Measurements from ENCODE around the gene MAPK12.

MAPK12 gene

GRCh38 chr22:50289942-50290630 is 28.6 kb upstream of the MAPK12 start:
- DNase-seq (ENCODE audit: low read depth): no peak
- TF ChIP-seq, protein P1, sequence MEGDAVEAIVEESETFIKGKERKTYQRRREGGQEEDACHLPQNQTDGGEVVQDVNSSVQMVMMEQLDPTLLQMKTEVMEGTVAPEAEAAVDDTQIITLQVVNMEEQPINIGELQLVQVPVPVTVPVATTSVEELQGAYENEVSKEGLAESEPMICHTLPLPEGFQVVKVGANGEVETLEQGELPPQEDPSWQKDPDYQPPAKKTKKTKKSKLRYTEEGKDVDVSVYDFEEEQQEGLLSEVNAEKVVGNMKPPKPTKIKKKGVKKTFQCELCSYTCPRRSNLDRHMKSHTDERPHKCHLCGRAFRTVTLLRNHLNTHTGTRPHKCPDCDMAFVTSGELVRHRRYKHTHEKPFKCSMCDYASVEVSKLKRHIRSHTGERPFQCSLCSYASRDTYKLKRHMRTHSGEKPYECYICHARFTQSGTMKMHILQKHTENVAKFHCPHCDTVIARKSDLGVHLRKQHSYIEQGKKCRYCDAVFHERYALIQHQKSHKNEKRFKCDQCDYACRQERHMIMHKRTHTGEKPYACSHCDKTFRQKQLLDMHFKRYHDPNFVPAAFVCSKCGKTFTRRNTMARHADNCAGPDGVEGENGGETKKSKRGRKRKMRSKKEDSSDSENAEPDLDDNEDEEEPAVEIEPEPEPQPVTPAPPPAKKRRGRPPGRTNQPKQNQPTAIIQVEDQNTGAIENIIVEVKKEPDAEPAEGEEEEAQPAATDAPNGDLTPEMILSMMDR (IDR thresholded peaks at IDR 0.05; ENCODE audit: low read depth, low read length): no peak
- no peak for TF ChIP-seq POLR2A (IDR thresholded peaks at IDR 0.05; ENCODE audit: extremely low read depth, insufficient read length)
- no peak overlapping the region for H3K4me3 ChIP-seq (ENCODE audit: low read depth, low read length)

- TF ChIP-seq POLR2A (IDR thresholded peaks at IDR 0.05; ENCODE audit: extremely low read depth, insufficient read length): no peak
- TF ChIP-seq MYC (IDR thresholded peaks at IDR 0.05; ENCODE audit: low read depth, low read length): no peak
- TF ChIP-seq, protein P1 (IDR thresholded peaks at IDR 0.05; ENCODE audit: low read depth, low read length): no peak
- TF ChIP-seq MAX (IDR thresholded peaks at IDR 0.05; ENCODE audit: low read depth, low read length): no peak
- DNase-seq (ENCODE audit: low read depth): no peak
- H3K4me3 ChIP-seq (ENCODE audit: low read depth, low read length): no peak overlapping the region
Measured at GRCh38 chr22:50289151-50289941, 27.9 kb upstream of the MAPK12 start.

GRCh38 chr22:50287731-50288130 is 26.2 kb upstream of the MAPK12 start:
- TF ChIP-seq POLR2A (IDR thresholded peaks at IDR 0.05; ENCODE audit: extremely low read depth, insufficient read length) (no peak), MYC (IDR thresholded peaks at IDR 0.05; ENCODE audit: low read depth, low read length) (no peak), MAX (IDR thresholded peaks at IDR 0.05; ENCODE audit: low read depth, low read length) (no peak)
- TF ChIP-seq, protein P1 (IDR thresholded peaks at IDR 0.05; ENCODE audit: low read depth, low read length): no peak
- H3K4me3 ChIP-seq (ENCODE audit: low read depth, low read length): no peak overlapping the region
- DNase-seq (ENCODE audit: low read depth): no peak

DNA sequence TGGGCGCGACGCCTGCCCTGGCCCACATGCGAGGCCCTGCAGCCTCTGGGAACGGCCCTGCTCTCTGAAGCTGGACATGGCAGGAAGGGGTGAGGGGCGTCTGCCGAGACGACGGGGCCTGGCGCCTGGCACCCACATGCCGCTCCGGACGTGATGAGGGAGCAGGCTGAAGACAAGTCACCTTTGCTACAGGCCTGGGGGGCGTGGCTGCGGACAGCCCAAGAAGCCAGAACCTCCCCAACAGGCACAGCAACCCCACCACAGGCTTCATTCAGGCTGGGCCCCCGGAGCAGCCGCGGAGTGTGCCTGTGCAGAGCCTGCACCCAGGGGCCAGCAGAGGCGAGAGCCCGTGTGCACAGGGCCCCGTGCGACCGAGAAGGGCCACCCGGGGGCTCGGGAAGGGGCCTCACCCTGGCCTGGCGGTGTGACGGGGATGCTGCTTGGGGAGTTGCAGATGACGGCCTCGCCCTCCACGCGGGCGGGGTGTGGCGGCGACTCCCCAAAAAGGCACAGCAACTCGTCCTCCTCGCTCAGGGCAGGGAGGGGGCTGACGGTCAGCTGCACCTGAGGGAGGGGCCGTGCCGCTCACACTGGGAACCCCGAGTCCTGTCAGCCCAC is 25.3 kb upstream of the MAPK12 start:
- no peak overlapping the region for H3K4me3 ChIP-seq (ENCODE audit: low read depth, low read length)
- no peak for DNase-seq (ENCODE audit: low read depth)
- TF ChIP-seq POLR2A (IDR thresholded peaks at IDR 0.05; ENCODE audit: extremely low read depth, insufficient read length): no peak
- no peak for TF ChIP-seq MYC (IDR thresholded peaks at IDR 0.05; ENCODE audit: low read depth, low read length)
- TF ChIP-seq, protein P1 (IDR thresholded peaks at IDR 0.05; ENCODE audit: low read depth, low read length): no peak
- TF ChIP-seq MAX (IDR thresholded peaks at IDR 0.05; ENCODE audit: low read depth, low read length): no peak

GRCh38 chr22:50286275-50286674 is 24.8 kb upstream of the MAPK12 start:
- no peak for DNase-seq (ENCODE audit: low read depth)
- no peak for TF ChIP-seq POLR2A (IDR thresholded peaks at IDR 0.05; ENCODE audit: extremely low read depth, insufficient read length)
- TF ChIP-seq, protein P1 (IDR thresholded peaks at IDR 0.05; ENCODE audit: low read depth, low read length): no peak
- TF ChIP-seq MAX (IDR thresholded peaks at IDR 0.05; ENCODE audit: low read depth, low read length): no peak
- TF ChIP-seq MYC (IDR thresholded peaks at IDR 0.05; ENCODE audit: low read depth, low read length): no peak

More at GRCh38 chr22:50286275-50286674, 24.8 kb upstream of the MAPK12 start:
- no peak overlapping the region for H3K4me3 ChIP-seq (ENCODE audit: low read depth, low read length)

All from NB4 (cell line).